Loucy (cell line): ENCODE measurements around the gene CES5A.

Experiments used
- H2AFZ ChIP-seq: fragments of 200-600 bp; sonication (generic); 2 replicates; pipeline ENCODE4 v1.6.0; 2016; ENCODE audit warnings: antibody characterized with exemption, mild to moderate bottlenecking, low read length, moderate library complexity
- H3F3A ChIP-seq: fragments of 200-600 bp; 2 replicates; pipeline ENCODE4 v1.6.0; 2016; ENCODE audit warnings: antibody characterized with exemption, low read depth, mild to moderate bottlenecking
- H3K27me3 ChIP-seq: fragments of 200-600 bp; sonication (generic); 2 replicates; pipeline ENCODE4 v1.6.1; 2014; ENCODE audit warnings: low read length, mild to moderate bottlenecking; ENCODE audit not compliant: insufficient read depth, poor library complexity, severe bottlenecking
- H3K36me3 ChIP-seq: fragments of 200-600 bp; sonication (generic); 2 replicates; pipeline ENCODE4 v1.6.1; 2016; ENCODE audit warnings: low read length; ENCODE audit not compliant: insufficient read depth
- H3K4me1 ChIP-seq: fragments of 200-600 bp; sonication (generic); 2 replicates; pipeline ENCODE4 v1.5.1; 2014; ENCODE audit warnings: low read length, mild to moderate bottlenecking; ENCODE audit not compliant: insufficient read depth, poor library complexity, severe bottlenecking
- H3K4me2 ChIP-seq: fragments of 200-600 bp; sonication (generic); 2 replicates; pipeline ENCODE4 v1.6.0; 2014; ENCODE audit warnings: antibody characterized with exemption, low read length, low read depth, mild to moderate bottlenecking; ENCODE audit not compliant: poor library complexity, severe bottlenecking
- H3K4me3 ChIP-seq: fragments of 200-600 bp; sonication (generic); 2 replicates; pipeline ENCODE4 v1.5.1; 2014; ENCODE audit warnings: low read length, mild to moderate bottlenecking, mixed read lengths; ENCODE audit not compliant: poor library complexity, severe bottlenecking
- H3K79me2 ChIP-seq: fragments of 200-600 bp; sonication (generic); 2 replicates; pipeline ENCODE4 v1.6.1; 2014; ENCODE audit warnings: low read length; ENCODE audit not compliant: insufficient read depth
- H3K9ac ChIP-seq: fragments of 200-600 bp; sonication (generic); 2 replicates; pipeline ENCODE4 v1.6.0; 2014; ENCODE audit warnings: mild to moderate bottlenecking, low read depth, low read length, moderate library complexity; ENCODE audit not compliant: poor library complexity, severe bottlenecking
- H3K9me2 ChIP-seq: fragments of 200-600 bp; sonication (generic); replicated peaks from 2 replicates; pipeline ENCODE4 v1.6.1; 2016; ENCODE audit warnings: low read depth, low read length, mixed read lengths
- H3K9me3 ChIP-seq: fragments of 200-600 bp; sonication (generic); 2 replicates; pipeline ENCODE4 v1.6.1; 2014; ENCODE audit warnings: mild to moderate bottlenecking, antibody characterized with exemption, low read length, low read depth; ENCODE audit not compliant: insufficient read depth
- H4K20me1 ChIP-seq: fragments of 200-600 bp; sonication (generic); 2 replicates; pipeline ENCODE4 v1.6.0; 2014; ENCODE audit warnings: antibody characterized with exemption, low read length, mild to moderate bottlenecking; ENCODE audit not compliant: insufficient read depth, poor library complexity, severe bottlenecking
- EZH2phosphoT487 ChIP-seq: fragments of 200-600 bp; IDR thresholded peaks from 2 replicates; pipeline ENCODE4 v1.6.1; 2018; ENCODE audit warnings: antibody characterized with exemption, mild to moderate bottlenecking, moderate library complexity, borderline replicate concordance
- TF ChIP-seq, protein P1 (sequence below): fragments of 200-600 bp; sonication (generic); conservative IDR thresholded peaks from 2 replicates; pipeline ENCODE4 v1.5.1; 2014; ENCODE audit warnings: mild to moderate bottlenecking, antibody characterized with exemption, low read length

The CES5A gene

DNA sequence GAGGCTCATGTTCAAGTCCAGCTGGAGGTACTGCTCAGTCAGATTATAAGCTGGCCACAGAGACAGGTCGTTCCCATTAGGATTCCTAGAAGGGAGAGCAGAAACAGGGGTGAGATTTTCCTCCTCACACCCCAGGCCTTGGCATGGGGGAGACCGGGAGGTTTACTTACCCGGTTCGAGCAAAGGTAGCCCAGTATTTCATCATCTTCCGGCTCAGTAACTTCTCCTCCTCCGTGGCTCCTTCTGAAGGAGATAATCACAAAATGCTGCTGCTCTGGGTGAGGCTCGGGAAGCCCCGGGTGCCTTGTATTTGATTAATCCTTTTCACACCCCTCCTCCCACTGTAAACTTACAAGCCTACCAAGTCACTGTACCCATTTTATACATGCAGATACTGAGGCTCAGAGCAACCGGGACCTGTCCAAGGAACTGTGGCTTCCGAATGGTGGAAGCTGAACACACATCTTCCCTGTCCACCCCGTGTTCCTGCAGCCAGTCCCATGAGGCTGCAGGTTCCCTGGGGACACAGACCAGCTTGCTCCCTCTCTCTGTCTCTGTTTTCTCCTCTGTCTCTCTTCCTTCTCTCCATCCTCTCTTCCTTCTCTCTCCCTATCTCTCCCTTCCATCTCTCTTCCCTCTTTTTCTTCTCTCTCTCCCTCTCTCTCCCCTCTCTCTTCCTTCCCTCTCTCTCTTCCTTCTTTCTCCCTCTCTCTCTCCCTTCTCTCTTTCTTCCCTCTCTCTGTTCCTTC lies 28.4 kb downstream of the CES5A start:
- H2AFZ ChIP-seq, result no peak overlapping the region
- TF ChIP-seq, protein P1, sequence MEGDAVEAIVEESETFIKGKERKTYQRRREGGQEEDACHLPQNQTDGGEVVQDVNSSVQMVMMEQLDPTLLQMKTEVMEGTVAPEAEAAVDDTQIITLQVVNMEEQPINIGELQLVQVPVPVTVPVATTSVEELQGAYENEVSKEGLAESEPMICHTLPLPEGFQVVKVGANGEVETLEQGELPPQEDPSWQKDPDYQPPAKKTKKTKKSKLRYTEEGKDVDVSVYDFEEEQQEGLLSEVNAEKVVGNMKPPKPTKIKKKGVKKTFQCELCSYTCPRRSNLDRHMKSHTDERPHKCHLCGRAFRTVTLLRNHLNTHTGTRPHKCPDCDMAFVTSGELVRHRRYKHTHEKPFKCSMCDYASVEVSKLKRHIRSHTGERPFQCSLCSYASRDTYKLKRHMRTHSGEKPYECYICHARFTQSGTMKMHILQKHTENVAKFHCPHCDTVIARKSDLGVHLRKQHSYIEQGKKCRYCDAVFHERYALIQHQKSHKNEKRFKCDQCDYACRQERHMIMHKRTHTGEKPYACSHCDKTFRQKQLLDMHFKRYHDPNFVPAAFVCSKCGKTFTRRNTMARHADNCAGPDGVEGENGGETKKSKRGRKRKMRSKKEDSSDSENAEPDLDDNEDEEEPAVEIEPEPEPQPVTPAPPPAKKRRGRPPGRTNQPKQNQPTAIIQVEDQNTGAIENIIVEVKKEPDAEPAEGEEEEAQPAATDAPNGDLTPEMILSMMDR, result no peak
- no peak for TF ChIP-seq EZH2phosphoT487
- no peaks in the 10 kb centered on the region for H3K79me2 ChIP-seq
- H3K27me3 ChIP-seq, result no peaks in the 10 kb centered on the region
- no peaks in the 10 kb centered on the region for H3K9me2 ChIP-seq
- H4K20me1 ChIP-seq, result no peaks in the 10 kb centered on the region
- H3K4me3 ChIP-seq, result no peak overlapping the region
- no peaks in the 10 kb centered on the region for H3K9me3 ChIP-seq
- no peaks in the 10 kb centered on the region for H3K36me3 ChIP-seq
- no peaks in the 10 kb centered on the region for H3K4me1 ChIP-seq
- no peak overlapping the region for H3K4me2 ChIP-seq
- H3K9ac ChIP-seq, result no peak overlapping the region
- no peaks in the 10 kb centered on the region for H3F3A ChIP-seq

DNA sequence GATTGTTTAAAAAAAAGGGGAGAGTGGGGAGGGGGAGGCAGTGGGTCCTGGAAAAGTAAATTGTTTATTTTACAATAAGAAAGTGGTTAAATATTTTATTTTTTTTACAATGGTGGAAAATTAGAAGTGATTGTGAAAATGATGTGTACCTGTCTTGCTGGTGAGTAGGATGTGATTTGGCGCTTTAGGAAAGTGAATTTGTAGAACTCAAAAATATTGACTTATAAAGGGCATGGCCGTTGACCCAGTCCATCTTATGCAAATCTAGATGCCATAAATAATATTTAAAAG lies 32.1 kb downstream of the CES5A start:
- no peak overlapping the region for H2AFZ ChIP-seq
- no peaks in the 10 kb centered on the region for H4K20me1 ChIP-seq
- no peak overlapping the region for H3K4me2 ChIP-seq
- no peaks in the 10 kb centered on the region for H3K9me2 ChIP-seq
- H3K4me3 ChIP-seq, result no peak overlapping the region
- H3K4me1 ChIP-seq, result no peaks in the 10 kb centered on the region
- no peaks in the 10 kb centered on the region for H3K36me3 ChIP-seq
- TF ChIP-seq, protein P1, result no peak
- H3K79me2 ChIP-seq, result no peaks in the 10 kb centered on the region
- H3K9me3 ChIP-seq, result no peaks in the 10 kb centered on the region
- no peaks in the 10 kb centered on the region for H3K27me3 ChIP-seq
- H3K9ac ChIP-seq, result no peak overlapping the region
- no peaks in the 10 kb centered on the region for H3F3A ChIP-seq

DNA sequence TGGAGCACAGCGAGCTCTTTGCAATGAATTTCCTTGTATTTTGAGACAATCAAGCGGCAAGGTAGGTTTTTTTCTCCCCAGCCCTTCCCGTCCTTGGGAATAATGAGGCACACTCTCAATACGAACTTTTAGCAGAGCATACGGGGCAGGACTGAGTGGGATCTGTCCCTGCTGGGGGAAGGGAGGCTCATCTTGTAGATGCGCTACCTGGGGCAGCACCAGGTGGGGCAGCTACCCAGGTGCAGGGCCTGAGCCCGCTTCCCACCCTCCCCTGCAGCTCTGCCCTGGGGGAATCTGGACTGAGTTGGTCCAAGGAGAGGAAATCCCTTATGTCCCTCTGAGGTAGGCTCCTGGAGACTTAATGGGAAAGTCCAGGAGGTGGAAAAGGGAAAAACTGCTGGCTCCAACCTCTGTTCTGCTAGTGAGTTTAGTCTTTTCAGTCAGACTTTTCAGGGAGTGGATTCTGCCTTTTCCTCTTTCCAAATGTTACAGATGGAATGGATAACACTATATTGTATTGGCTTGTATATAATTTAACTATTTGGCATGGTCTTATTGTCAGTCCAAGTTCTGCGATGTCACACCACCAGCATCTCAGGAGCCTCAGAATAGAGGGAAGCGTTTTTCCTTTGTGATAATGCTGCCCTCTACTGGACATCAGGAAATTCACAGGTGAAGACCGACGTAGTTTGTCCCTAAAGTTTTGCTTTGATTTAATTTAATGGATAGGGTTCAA lies 32.6 kb downstream of the CES5A start:
- H3K9me3 ChIP-seq, result no peaks in the 10 kb centered on the region
- H3K4me2 ChIP-seq, result no peak overlapping the region
- H3K36me3 ChIP-seq, result no peaks in the 10 kb centered on the region
- no peaks in the 10 kb centered on the region for H3K4me1 ChIP-seq
- no peaks in the 10 kb centered on the region for H3K9me2 ChIP-seq
- H3K9ac ChIP-seq, result no peak overlapping the region
- TF ChIP-seq, protein P1, result peak; percentile 86
- TF ChIP-seq EZH2phosphoT487, result no peak
- no peaks in the 10 kb centered on the region for H4K20me1 ChIP-seq
- H3K27me3 ChIP-seq, result no peaks in the 10 kb centered on the region
- no peaks in the 10 kb centered on the region for H3F3A ChIP-seq
- H3K4me3 ChIP-seq, result no peak overlapping the region
- no peaks in the 10 kb centered on the region for H3K79me2 ChIP-seq
- no peak overlapping the region for H2AFZ ChIP-seq
